ENCODE results near the gene CCNY. TPM values are rescaled to one million over a fixed set of nuclear protein-coding genes. Genes with fewer than 3 reads are reported as not detected.

Gene CCNY
- total and polyA plus RNA-seq, 2 of the 13 experiments (the other 11 are each of a cell fraction or from before 2014, with no cell fraction given), result 48.2 to 54.7 TPM

GRCh38 chr10:35369049-35369611, 32.8 kb downstream of the CCNY start (continued):
- TF ChIP-seq PBX2 (CRISPR knock-in tag; IDR thresholded peaks at IDR 0.05) (no peak), CBX2 (IDR thresholded peaks at IDR 0.05; ENCODE audit: low read depth, low read length) (no peak), CBX2 (CRISPR knock-in tag; IDR thresholded peaks at IDR 0.05; ENCODE audit: low read depth) (no peak), ARNT (IDR thresholded peaks at IDR 0.05) (no peak), ZBTB40 (IDR thresholded peaks at IDR 0.05) (no peak), ZBTB40 (CRISPR knock-in tag; IDR thresholded peaks at IDR 0.05) (no peak), HNRNPK (IDR thresholded peaks at IDR 0.05; ENCODE audit: low read depth, low read length, poor library complexity, severe bottlenecking) (no peak), NR1H2 (CRISPR knock-in tag; IDR thresholded peaks at IDR 0.05; ENCODE audit: borderline replicate concordance, low read depth) (no peak), ZNF292 (CRISPR knock-in tag; IDR thresholded peaks at IDR 0.05; ENCODE audit: borderline replicate concordance, low read depth) (peak; percentile 62; the same call in 1 of the 2 replicates), ZNF12 (CRISPR knock-in tag; IDR thresholded peaks at IDR 0.05) (no peak), TEAD3 (CRISPR knock-in tag; optimal IDR thresholded peaks at IDR 0.05; ENCODE audit: borderline replicate concordance) (peak; percentile 18), ZNF670 (CRISPR knock-in tag; IDR thresholded peaks at IDR 0.05; ENCODE audit: borderline replicate concordance) (no peak), ISL2 (CRISPR knock-in tag; IDR thresholded peaks at IDR 0.05) (no peak), SIX4 (CRISPR knock-in tag; IDR thresholded peaks at IDR 0.05) (no peak), GATAD2A (CRISPR knock-in tag; IDR thresholded peaks at IDR 0.05) (no peak), ZNF672 (CRISPR knock-in tag; IDR thresholded peaks at IDR 0.05) (no peak), RBM22 (optimal IDR thresholded peaks at IDR 0.05; ENCODE audit: low read length) (peak; percentile 62), MXI1 (IDR thresholded peaks at IDR 0.05; ENCODE audit: borderline replicate concordance, low read depth, low read length) (no peak), GATAD1 (CRISPR knock-in tag; IDR thresholded peaks at IDR 0.05) (no peak), MYNN (CRISPR knock-in tag; IDR thresholded peaks at IDR 0.05; ENCODE audit: low read depth) (no peak), ZNF276 (CRISPR knock-in tag; IDR thresholded peaks at IDR 0.05; ENCODE audit: low read depth) (no peak)

Data from HepG2 (cell line).